H9 (cell line): ENCODE results near the gene COX7A2L. TPM values are rescaled to one million over a fixed set of nuclear protein-coding genes. Genes with fewer than 3 reads are reported as not detected.

Source experiments
- DNase-seq: peaks from one replicate; pipeline ENCODE4 v3.0.0-alpha.2; 2017
- H2AFZ ChIP-seq: one replicate; pipeline ENCODE4 v1.6.1; 2013; ENCODE audit warnings: mild to moderate bottlenecking, low read length, control low read depth, moderate library complexity
- H2AK5ac ChIP-seq: 2 replicates; pipeline ENCODE4 v1.6.1; 2013; ENCODE audit warnings: low read length, control low read depth, mixed read lengths; ENCODE audit not compliant: insufficient read length
- H2BK120ac ChIP-seq: one replicate; pipeline ENCODE4 v1.6.1; 2013; ENCODE audit warnings: low read depth, mild to moderate bottlenecking, low read length, control low read depth, inconsistent platforms; ENCODE audit not compliant: poor library complexity, severe bottlenecking
- H2BK12ac ChIP-seq: 2 replicates; pipeline ENCODE4 v1.6.1; 2013; ENCODE audit warnings: low read length, control low read depth, mixed read lengths, low read depth; ENCODE audit not compliant: insufficient read length
- H2BK15ac ChIP-seq: 2 replicates; pipeline ENCODE4 v1.6.1; 2013; ENCODE audit warnings: low read depth, low read length, control low read depth
- H2BK20ac ChIP-seq: one replicate; pipeline ENCODE4 v1.6.1; 2013; ENCODE audit warnings: low read depth, mild to moderate bottlenecking, low read length, control low read depth, inconsistent platforms; ENCODE audit not compliant: poor library complexity, severe bottlenecking
- H2BK5ac ChIP-seq: 2 replicates; pipeline ENCODE4 v1.6.1; 2013; ENCODE audit warnings: low read length, control low read depth, mixed read lengths; ENCODE audit not compliant: insufficient read length
- H3K14ac ChIP-seq: 2 replicates; pipeline ENCODE4 v1.6.1; 2013; ENCODE audit warnings: low read length, control low read depth; ENCODE audit not compliant: insufficient read depth
- H3K18ac ChIP-seq: 2 replicates; pipeline ENCODE4 v1.6.1; 2013; ENCODE audit warnings: low read depth, mild to moderate bottlenecking, mixed read lengths, low read length, control low read depth; ENCODE audit not compliant: insufficient read length
- H3K23ac ChIP-seq: 2 replicates; pipeline ENCODE4 v1.6.1; 2013; ENCODE audit warnings: low read length, control low read depth, mixed read lengths, low read depth; ENCODE audit not compliant: insufficient read length
- H3K23me2 ChIP-seq: 2 replicates; pipeline ENCODE4 v1.6.1; 2013; ENCODE audit warnings: low read depth, mild to moderate bottlenecking, mixed read lengths, low read length, control low read depth; ENCODE audit not compliant: insufficient read length, poor library complexity, severe bottlenecking
- H3K27ac ChIP-seq: 2 replicates; pipeline ENCODE4 v1.5.1; 2013; ENCODE audit warnings: low read length, control low read depth, mixed read lengths, low read depth; ENCODE audit not compliant: insufficient read length
- H3K27me3 ChIP-seq: 2 replicates; pipeline ENCODE4 v1.6.1; 2013; ENCODE audit warnings: low read length, control low read depth, inconsistent platforms; ENCODE audit not compliant: insufficient read depth
- H3K4ac ChIP-seq: 2 replicates; pipeline ENCODE4 v1.6.1; 2013; ENCODE audit warnings: low read depth, mild to moderate bottlenecking, control low read depth, inconsistent platforms, low read length, moderate library complexity
- H3K4me1 ChIP-seq: 2 replicates; pipeline ENCODE4 v1.6.1; 2013; ENCODE audit warnings: low read length, control low read depth, inconsistent platforms; ENCODE audit not compliant: insufficient read depth
- H3K4me2 ChIP-seq: 2 replicates; pipeline ENCODE4 v1.6.1; 2013; ENCODE audit warnings: low read length, control low read depth, mixed read lengths; ENCODE audit not compliant: insufficient read length, insufficient read depth
- H3K56ac ChIP-seq: 2 replicates; pipeline ENCODE4 v1.6.1; 2013; ENCODE audit warnings: low read depth, mild to moderate bottlenecking, mixed read lengths, low read length, control low read depth; ENCODE audit not compliant: insufficient read length
- H3K79me1 ChIP-seq: 2 replicates; pipeline ENCODE4 v1.6.1; 2013; ENCODE audit warnings: low read depth, mild to moderate bottlenecking, moderate library complexity, low read length, control low read depth, inconsistent platforms; ENCODE audit not compliant: insufficient read depth, poor library complexity, severe bottlenecking
- H3K79me2 ChIP-seq: 2 replicates; pipeline ENCODE4 v1.6.1; 2013; ENCODE audit warnings: low read length, control low read depth, inconsistent platforms; ENCODE audit not compliant: insufficient read depth
- H3K9ac ChIP-seq: 2 replicates; pipeline ENCODE4 v1.6.1; 2013; ENCODE audit warnings: low read length, control low read depth, mixed read lengths; ENCODE audit not compliant: insufficient read length; ENCODE audit errors: extremely low read depth
- H3K9me3 ChIP-seq: one replicate; pipeline ENCODE4 v1.6.1; 2013; ENCODE audit warnings: low read depth, low read length, inconsistent platforms; ENCODE audit not compliant: control insufficient read depth
- H3T11ph ChIP-seq: one replicate; pipeline ENCODE4 v1.6.1; 2013; ENCODE audit warnings: mild to moderate bottlenecking, low read length, control low read depth, inconsistent platforms
- H4K20me1 ChIP-seq: one replicate; pipeline ENCODE4 v1.6.1; 2013; ENCODE audit not compliant: control insufficient read depth, insufficient read length, insufficient read depth
- H4K5ac ChIP-seq: 2 replicates; pipeline ENCODE4 v1.6.1; 2013; ENCODE audit warnings: low read depth, mild to moderate bottlenecking, mixed read lengths, low read length, control low read depth; ENCODE audit not compliant: insufficient read length
- H4K8ac ChIP-seq: replicated peaks from 2 replicates; pipeline ENCODE4 v1.6.1; 2013; ENCODE audit warnings: low read length, control low read depth, mixed read lengths, low read depth; ENCODE audit not compliant: insufficient read length
- H4K91ac ChIP-seq: 2 replicates; pipeline ENCODE4 v1.6.1; 2013; ENCODE audit warnings: low read depth, mild to moderate bottlenecking, moderate library complexity, mixed read lengths, low read length, control low read depth; ENCODE audit not compliant: insufficient read length
- H3K27ac Mint-ChIP-seq, 3 experiments: 2 replicates in 2 of 3; 3 replicates in 1 of 3; pipeline ENCODE4 v1.8.0; 2020 to 2021; ENCODE audit warnings: mixed read lengths in 3 of 3, mild to moderate bottlenecking in 1 of 3, moderate library complexity in 1 of 3
- H3K27me3 Mint-ChIP-seq: 2 replicates; pipeline ENCODE4 v1.8.0; 2021; ENCODE audit warnings: low read depth, mild to moderate bottlenecking, moderate library complexity, mixed read lengths
- H3K36me3 Mint-ChIP-seq, 3 experiments: 2 replicates in 2 of 3; 3 replicates in 1 of 3; pipeline ENCODE4 v1.8.0; 2020 to 2021; ENCODE audit warnings: low read depth in 3 of 3, mixed read lengths in 3 of 3; ENCODE audit not compliant: insufficient read depth in 1 of 3
- H3K4me1 Mint-ChIP-seq, 2 experiments: 2 replicates each; pipeline ENCODE4 v1.8.0; 2020; ENCODE audit warnings: mixed read lengths in 2 of 2
- H3K4me3 Mint-ChIP-seq, 2 experiments: 2 replicates in 1 of 2; 3 replicates in 1 of 2; pipeline ENCODE4 v1.8.0; 2020 to 2021; ENCODE audit warnings: mild to moderate bottlenecking in 2 of 2, mixed read lengths in 2 of 2, moderate library complexity in 1 of 2
- H3K9me3 Mint-ChIP-seq, 2 experiments: 2 replicates in 1 of 2; 3 replicates in 1 of 2; pipeline ENCODE4 v1.8.0; 2020; ENCODE audit warnings: mild to moderate bottlenecking in 2 of 2, mixed read lengths in 2 of 2, moderate library complexity in 1 of 2
- CTCF ChIP-seq: fragments of 200-600 bp; sonication (generic); conservative IDR thresholded peaks from 3 replicates; pipeline ENCODE4 v1.8.0; 2021; ENCODE audit warnings: antibody characterized with exemption, mild to moderate bottlenecking
- WGBS: extraction: QIAGEN DNeasy Blood & Tissue Kit; methylation state at CpG from one replicate; pipeline ENCODE4 v1.1.7; 2013; ENCODE audit warnings: missing lambda C conversion rate, low lambda C conversion rate, mixed read lengths; ENCODE audit not compliant: insufficient read length; ENCODE audit errors: extremely low coverage; 5-methylcytosine and 5-hydroxymethylcytosine counted together
- total RNA-seq: library from RNA; stranded (reverse); gene quantifications from 2 replicates; pipeline ENCODE4 v1.2.1, GENCODE V29; 2021

COX7A2L gene
- total RNA-seq, 1 experiment from 2014 or later, result 102 TPM

GRCh38 chr2:42342795-42343241, 18.2 kb downstream of the COX7A2L start:
- no peaks in the 10 kb centered on the region for H3K27me3 ChIP-seq
- no peaks in the 10 kb centered on the region for H3K9me3 Mint-ChIP-seq
- no peak overlapping the region for H3K4me3 Mint-ChIP-seq
- H3K4me1 ChIP-seq, result no peaks in the 10 kb centered on the region
- H2AFZ ChIP-seq, result no peak overlapping the region
- no peak overlapping the region for H4K8ac ChIP-seq
- H2BK12ac ChIP-seq, result no peak overlapping the region
- no peak overlapping the region for H2BK15ac ChIP-seq
- H3K36me3 Mint-ChIP-seq, result peaks cover 12 to 34% (median 29%) of the 10 kb centered on the region in 3 experiments; a peak in 6 of 7 replicates
- H2AK5ac ChIP-seq, result no peak overlapping the region
- peaks cover 10 to 20% of the 10 kb centered on the region in 2 experiments for H3K4me1 Mint-ChIP-seq
- H4K20me1 ChIP-seq, result no peaks in the 10 kb centered on the region
- no peak overlapping the region for H2BK20ac ChIP-seq
- no peaks in the 10 kb centered on the region for H3K23me2 ChIP-seq
- H3T11ph ChIP-seq, result no peak overlapping the region
- H3K27me3 Mint-ChIP-seq, result no peaks in the 10 kb centered on the region; the same call in 1 of the 2 replicates
- H3K79me2 ChIP-seq, result no peaks in the 10 kb centered on the region; the same call in 1 of the 2 replicates
- H3K18ac ChIP-seq, result no peak overlapping the region
- no peak overlapping the region for H4K5ac ChIP-seq
- no peak overlapping the region for H3K4me2 ChIP-seq
- DNase-seq, result no peak
- no peak overlapping the region for H2BK120ac ChIP-seq
- H3K14ac ChIP-seq, result no peak overlapping the region; the same call in 1 of the 2 replicates
- H3K4ac ChIP-seq, result no peak overlapping the region
- H4K91ac ChIP-seq, result no peak overlapping the region
- H3K23ac ChIP-seq, result no peak overlapping the region
- peaks cover 4% of the 10 kb centered on the region for H3K79me1 ChIP-seq
- no CpG with 5 or more reads among the region's 11 CpGs for WGBS
- no peak overlapping the region for H3K56ac ChIP-seq
- no peak for TF ChIP-seq CTCF
- no peak overlapping the region for H2BK5ac ChIP-seq
- H3K9me3 ChIP-seq, result no peaks in the 10 kb centered on the region
- no peak overlapping the region for H3K9ac ChIP-seq
- peak overlapping the region in 2 of 3 experiments; percentile 73 to 84; a peak in 4 of 7 replicates for H3K27ac Mint-ChIP-seq
- H3K27ac ChIP-seq, result no peak overlapping the region
